AG04449 (cell line): ENCODE data around the gene BCAR1.
"Not testable (repeated sequence)": the region's sequence is repeated elsewhere in the genome, so short reads cannot be mapped to it uniquely, and the experiment has no call there.

Experiments used
- CTCF ChIA-PET: fragments of 350-600 bp; formaldehyde crosslinking; extraction: SDS; loops from one replicate; lab custom pipeline; 2021; ENCODE audit warnings: antibody characterized with exemption; lab: Yijun Ruan, JAX
- POLR2A ChIA-PET: fragments of 400-600, 350-600 bp; formaldehyde crosslinking; extraction: SDS; loops from one replicate; lab custom pipeline; 2020; ENCODE audit warnings: antibody characterized with exemption, inconsistent platforms; lab: Yijun Ruan, JAX
- DNase-seq: peaks from one replicate; pipeline ENCODE4 v3.0.0-alpha.2; 2010; ENCODE audit warnings: low read depth, low spot score
- H3K4me3 ChIP-seq: 2 replicates; pipeline ENCODE4 v1.5.1; 2011; ENCODE audit warnings: low read depth, mild to moderate bottlenecking, control low read depth, low read length
- CTCF ChIP-seq: IDR thresholded peaks from one replicate; pipeline ENCODE4 v1.5.1; 2011; ENCODE audit warnings: mild to moderate bottlenecking, moderate library complexity, low read length, control low read depth, inconsistent platforms; ENCODE audit not compliant: insufficient read depth; ENCODE audit errors: missing control alignments

Gene BCAR1

GRCh38 chr16:75273054-75273925, 21.9 kb upstream of the BCAR1 start:
- TF ChIP-seq CTCF, result no peak
- H3K4me3 ChIP-seq, result no peak overlapping the region
- no peak for DNase-seq
- ChIA-PET POLR2A (no interaction called here), CTCF (interaction anchor here (0.6 to 1.1 kb wide), 3 partner anchors 19 to 131 kb away, joined by 3 read pairs; no protein-coding TSS in a partner anchor)

GRCh38 chr16:75272629-75273028, 21.2 kb upstream of the BCAR1 start:
- CTCF ChIA-PET, result interaction anchor here (0.6 to 1.1 kb wide), 3 partner anchors 18 to 132 kb away, joined by 3 read pairs; no protein-coding TSS in a partner anchor
- H3K4me3 ChIP-seq, DNase-seq, POLR2A ChIA-PET: not testable (repeated sequence)

- no peak for DNase-seq
- CTCF ChIA-PET, result interaction anchor here (1.1 kb wide), 1 partner anchor 38 kb away, joined by 3 read pairs; no protein-coding TSS in a partner anchor
- H3K4me3 ChIP-seq, result no peak overlapping the region
- POLR2A ChIA-PET, result no interaction called here
- TF ChIP-seq CTCF, result no peak
Observed at GRCh38 chr16:75272097-75272551, 20.7 kb upstream of the BCAR1 start.

- DNase-seq, result no peak
- CTCF ChIA-PET, result interaction anchor here (1.1 kb wide), 1 partner anchor 38 kb away, joined by 3 read pairs; no protein-coding TSS in a partner anchor
- POLR2A ChIA-PET, result no interaction called here
- no peak for TF ChIP-seq CTCF
- H3K4me3 ChIP-seq, result no peak overlapping the region
Observed at GRCh38 chr16:75271441-75272096, 20.1 kb upstream of the BCAR1 start.

- CTCF ChIA-PET, H3K4me3 ChIP-seq, DNase-seq: not testable (repeated sequence)
- POLR2A ChIA-PET, result interaction anchor here (1.2 kb wide), 1 partner anchor 17 kb away, joined by 3 read pairs; no protein-coding TSS in a partner anchor
Observed at GRCh38 chr16:75269358-75269757, 17.9 kb upstream of the BCAR1 start.

GRCh38 chr16:75267631-75268264, 16.3 kb upstream of the BCAR1 start:
- ChIA-PET POLR2A (interaction anchor here (1.2 kb wide), 1 partner anchor 15 kb away, joined by 3 read pairs; no protein-coding TSS in a partner anchor), CTCF (interaction anchor here (1.1 to 1.3 kb wide), 2 partner anchors 13 to 33 kb away, joined by 3 read pairs; no protein-coding TSS in a partner anchor)
- H3K4me3 ChIP-seq, result no peak overlapping the region
- no peak for DNase-seq
- no peak for TF ChIP-seq CTCF
